ENCODE results near the gene CYLD.

CYLD gene

GRCh38 chr16:50711862-50712559 is 29.9 kb upstream of the CYLD start:
- DNase-seq = no peak

DNA sequence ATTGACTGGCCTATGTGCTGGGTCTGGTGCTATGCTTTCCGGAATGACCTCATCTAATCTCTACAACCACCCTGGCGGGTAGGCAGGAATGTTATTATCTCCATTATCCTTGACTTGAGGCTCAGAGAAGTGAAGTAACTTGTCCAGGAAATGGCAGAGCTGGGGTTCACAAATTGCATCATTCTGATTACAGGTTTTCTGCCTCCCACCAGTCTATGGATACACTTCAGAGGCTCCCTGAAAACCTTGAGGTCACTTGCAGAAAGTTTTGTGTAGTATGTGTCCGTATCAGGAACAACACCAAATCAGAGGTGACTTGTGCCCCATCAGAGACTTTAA is 29.4 kb upstream of the CYLD start:
- no peak for DNase-seq

GRCh38 chr16:50712956-50713355 is 28.9 kb upstream of the CYLD start:
- DNase-seq = no peak

- DNase-seq = no peak
These were observed 24.8 kb upstream of the CYLD start for GRCh38 chr16:50717091-50717490.

GRCh38 chr16:50717494-50717893 is 24.4 kb upstream of the CYLD start:
- no peak for DNase-seq

- DNase-seq = no peak
These were observed 23.7 kb upstream of the CYLD start for GRCh38 chr16:50718061-50718760.

- no peak for DNase-seq
These were observed 23.0 kb upstream of the CYLD start for GRCh38 chr16:50718761-50719400.

DNA sequence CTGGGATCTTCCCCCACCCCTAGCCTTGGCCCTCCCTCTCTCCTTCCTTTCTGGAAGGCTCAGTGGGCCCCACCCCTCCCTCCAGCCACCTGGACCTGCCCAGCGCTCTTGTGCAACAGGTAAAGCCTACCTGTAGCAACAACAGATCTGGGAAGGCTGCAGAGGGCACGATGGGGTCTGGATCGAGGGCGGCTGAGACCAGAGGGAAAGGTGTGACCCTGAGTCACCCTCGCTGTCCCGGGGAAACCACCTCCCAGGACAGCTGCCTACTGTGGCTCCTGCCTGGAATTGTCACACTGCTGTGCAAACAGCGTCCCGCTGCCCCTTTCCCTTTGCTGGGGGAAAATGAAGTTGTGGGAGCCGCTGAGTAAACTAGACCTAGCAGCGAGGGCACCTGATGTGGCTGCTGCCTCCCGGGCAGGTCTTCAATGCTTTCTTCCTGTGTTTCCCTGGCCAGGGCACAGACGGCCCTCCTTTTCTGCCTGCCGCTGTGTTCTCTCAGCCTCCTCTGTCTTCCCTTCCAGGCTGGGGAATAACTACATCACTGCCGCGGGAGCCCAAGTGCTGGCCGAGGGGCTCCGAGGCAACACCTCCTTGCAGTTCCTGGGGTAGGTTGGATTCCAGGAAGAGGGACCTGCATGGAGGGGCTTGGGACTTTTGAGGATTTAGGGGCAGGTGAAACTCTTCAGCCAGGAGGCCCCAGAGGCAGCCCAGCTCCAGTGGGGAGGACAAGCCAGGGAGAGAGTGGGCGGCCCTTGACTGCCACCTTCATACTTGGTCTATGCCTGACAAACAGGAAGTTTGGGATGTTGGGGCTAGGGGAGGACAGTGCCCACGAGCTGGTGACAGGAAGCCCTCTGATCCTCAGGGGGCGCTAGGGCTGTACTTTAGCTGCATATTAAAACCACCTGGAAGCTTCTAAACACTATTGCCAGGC is 22.2 kb upstream of the CYLD start:
- no peak for DNase-seq

GRCh38 chr16:50721549-50722404 is 20.1 kb upstream of the CYLD start:
- DNase-seq = no peak

DNA sequence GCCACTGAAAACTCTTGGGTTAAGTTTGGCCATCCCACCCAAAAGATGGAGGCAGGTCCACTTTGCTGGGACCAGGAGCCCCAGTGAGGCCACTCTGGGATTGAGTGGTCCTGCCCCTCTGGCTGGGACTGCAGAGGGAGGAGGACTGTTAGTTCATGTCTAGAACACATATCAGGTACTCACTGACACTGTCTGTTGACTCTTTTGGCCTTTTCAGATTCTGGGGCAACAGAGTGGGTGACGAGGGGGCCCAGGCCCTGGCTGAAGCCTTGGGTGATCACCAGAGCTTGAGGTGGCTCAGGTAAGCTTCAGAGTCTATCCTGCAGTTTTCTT is 19.5 kb upstream of the CYLD start:
- no peak for DNase-seq

GRCh38 chr16:50722960-50723359 is 18.9 kb upstream of the CYLD start:
- no peak for DNase-seq

DNA sequence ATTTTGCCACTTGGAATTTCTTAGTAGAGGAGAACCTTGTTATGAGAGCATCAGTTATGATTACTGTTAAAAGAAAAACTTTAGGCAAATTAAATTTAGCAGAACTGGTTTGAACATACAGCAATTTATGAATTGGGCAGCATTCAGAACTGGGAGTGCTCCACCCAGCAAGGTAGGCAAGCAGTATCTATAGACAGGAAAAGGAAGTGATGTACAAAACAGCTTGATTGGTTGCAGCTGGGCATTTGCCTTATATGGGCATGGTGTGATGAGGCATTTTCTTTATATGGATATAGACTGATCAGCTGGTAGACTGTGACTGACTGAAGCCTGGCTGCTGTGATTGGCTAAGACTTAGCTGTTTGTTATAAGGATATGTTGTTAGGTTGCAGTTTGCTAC is 17.6 kb upstream of the CYLD start:
- no peak for DNase-seq

- DNase-seq = no peak
These were observed 10.5 kb upstream of the CYLD start for GRCh38 chr16:50731130-50731988.

GRCh38 chr16:50731989-50732832 is 9.7 kb upstream of the CYLD start:
- no peak for DNase-seq

GRCh38 chr16:50733468-50733867 is 8.4 kb upstream of the CYLD start:
- DNase-seq = no peak

GRCh38 chr16:50735629-50736122 is 6.2 kb upstream of the CYLD start:
- no peak for DNase-seq

DNA sequence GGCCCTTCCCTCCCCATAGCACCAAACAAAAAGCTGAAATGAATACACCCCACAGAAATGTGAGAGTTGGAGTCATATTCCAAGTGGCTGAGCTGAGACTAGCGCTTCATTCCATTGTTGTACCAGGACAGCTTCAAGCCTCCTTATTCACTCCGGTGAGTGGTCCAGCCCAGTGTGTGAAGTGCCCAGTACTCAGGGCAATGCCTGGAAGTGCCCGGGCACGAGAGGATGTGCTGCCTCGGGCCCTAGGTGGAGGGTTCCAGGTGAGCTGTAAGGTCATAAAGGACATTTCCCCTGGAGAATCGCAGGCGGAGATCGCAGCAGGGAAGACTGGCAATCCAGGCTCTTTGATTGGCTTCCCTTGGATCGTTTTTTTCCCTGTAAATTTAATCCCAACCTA is 5.4 kb upstream of the CYLD start:
- no peak for DNase-seq

DNA sequence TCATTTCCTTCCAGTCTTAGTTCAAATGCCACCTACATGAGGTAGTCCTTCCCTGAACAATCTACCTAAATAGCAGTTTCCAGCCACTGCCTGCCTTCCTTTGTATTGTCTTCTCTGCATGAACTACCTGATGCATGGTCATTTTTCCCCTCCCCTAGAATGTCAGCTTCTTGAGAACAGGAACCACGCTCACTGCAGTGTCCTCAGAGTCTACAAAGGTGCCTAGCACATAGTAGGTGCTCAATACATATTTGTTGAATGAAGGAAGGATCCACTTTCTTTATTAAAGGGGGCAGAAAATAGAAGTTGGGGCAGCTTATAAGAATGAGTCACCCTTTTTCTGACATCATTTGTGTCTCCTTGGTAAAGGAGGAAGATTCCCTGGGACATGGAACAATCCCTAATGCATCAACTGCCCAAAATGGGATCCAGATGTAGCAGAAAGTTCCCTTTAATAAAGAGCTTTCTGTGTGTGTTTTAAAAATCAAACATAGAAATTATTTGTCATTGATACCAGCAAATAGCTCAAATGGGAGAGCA is 4.4 kb upstream of the CYLD start:
- no peak for DNase-seq

GRCh38 chr16:50739031-50739430 is 2.9 kb upstream of the CYLD start:
- no peak for DNase-seq

GRCh38 chr16:50740736-50741135 is 1.1 kb upstream of the CYLD start:
- no peak for DNase-seq

Data from NCI-H1048 (cell line).